ENCODE measurements around the gene RTBDN.

Gene RTBDN

DNA sequence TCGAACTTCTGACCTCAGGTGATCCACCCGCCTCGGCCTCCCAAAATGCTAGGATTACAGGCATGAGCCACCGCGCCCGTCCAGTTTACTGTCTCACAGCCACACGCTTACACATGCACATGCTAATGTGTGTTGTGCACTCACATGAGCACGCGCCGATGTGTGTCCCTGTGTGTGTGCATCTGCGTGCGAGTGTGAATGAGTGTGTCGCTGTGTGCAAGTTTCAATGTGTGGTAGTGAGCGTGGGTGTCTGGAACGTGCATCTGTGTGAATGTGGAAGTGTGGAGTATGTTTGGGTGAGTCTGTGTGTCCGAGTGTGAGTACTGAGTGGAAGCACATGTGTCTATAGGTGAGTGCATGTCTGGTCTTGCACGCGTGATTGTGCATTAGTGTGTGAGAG lies 8.1 kb upstream of the RTBDN start:
- no peak for TF ChIP-seq CTCF (IDR thresholded peaks at IDR 0.05; ENCODE audit: low read depth, low read length)
- H3K4me3 ChIP-seq (ENCODE audit: low read depth, low read length): no peak overlapping the region
- in situ Hi-C loops (cut with HindIII; ENCODE audit: low sequenced_read_pairs): no loop called here
- no peak for DNase-seq (ENCODE audit: low read depth, low spot score)

- H3K4me3 ChIP-seq (ENCODE audit: low read depth, low read length): peak overlapping the region; percentile 15
- TF ChIP-seq CTCF (IDR thresholded peaks at IDR 0.05; ENCODE audit: low read depth, low read length): no peak
- in situ Hi-C loops (cut with HindIII; ENCODE audit: low sequenced_read_pairs): no loop called here
- DNase-seq (ENCODE audit: low read depth, low spot score): no peak
These were observed 6.7 kb upstream of the RTBDN start for GRCh38 chr19:12841094-12841493.

GRCh38 chr19:12840091-12841079 lies 6.0 kb upstream of the RTBDN start:
- no peak for TF ChIP-seq CTCF (IDR thresholded peaks at IDR 0.05; ENCODE audit: low read depth, low read length)
- H3K4me3 ChIP-seq (ENCODE audit: low read depth, low read length): peak overlapping the region; percentile 15
- in situ Hi-C loops (cut with HindIII; ENCODE audit: low sequenced_read_pairs): no loop called here
- DNase-seq (ENCODE audit: low read depth, low spot score): peak; percentile 39

DNA sequence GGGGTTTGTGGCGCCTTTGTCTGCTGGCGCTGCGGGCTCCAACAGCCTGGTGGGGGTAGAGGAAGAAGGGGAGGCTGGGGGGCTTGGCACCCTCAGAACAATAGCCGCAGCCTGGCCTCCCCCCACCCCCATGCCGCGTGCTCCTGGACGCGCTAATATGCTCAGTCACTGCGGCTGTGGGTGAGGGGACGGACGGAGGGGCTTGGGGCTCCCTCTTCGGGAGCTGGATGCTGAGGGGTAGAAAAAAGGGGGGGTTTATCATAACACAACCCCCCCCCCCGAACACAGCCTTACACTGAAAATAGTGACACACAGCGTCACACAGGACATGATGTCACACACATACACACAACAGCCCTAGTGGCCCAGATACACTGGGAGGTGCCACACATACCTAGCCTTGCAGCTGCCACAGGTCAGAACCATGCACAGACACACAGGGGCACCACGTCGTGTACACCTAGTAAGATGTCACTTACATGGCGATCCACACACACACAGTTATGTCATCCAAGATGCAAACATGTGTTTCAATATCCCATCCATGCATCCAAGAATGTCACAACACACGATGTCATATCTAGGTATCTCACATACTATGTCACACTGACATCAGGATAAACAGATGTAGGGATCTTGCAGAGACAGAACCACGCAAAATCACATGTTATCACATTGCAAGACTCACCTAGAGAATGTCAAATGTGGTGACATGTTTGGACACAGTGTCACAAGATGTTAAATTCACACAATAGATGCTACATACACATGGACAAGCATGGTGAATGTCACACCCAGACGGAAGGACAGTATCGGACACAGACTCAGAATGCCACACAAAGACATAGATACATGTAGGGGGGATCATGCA lies 4.7 kb upstream of the RTBDN start:
- DNase-seq (ENCODE audit: low read depth, low spot score): no peak
- H3K4me3 ChIP-seq (ENCODE audit: low read depth, low read length): no peak overlapping the region
- no peak for TF ChIP-seq CTCF (IDR thresholded peaks at IDR 0.05; ENCODE audit: low read depth, low read length)
- in situ Hi-C loops (cut with HindIII; ENCODE audit: low sequenced_read_pairs): no loop called here

- peak within 1 kb of the TSS; percentile 12 for H3K4me3 ChIP-seq (ENCODE audit: low read depth, low read length)
- in situ Hi-C loops (cut with HindIII; ENCODE audit: low sequenced_read_pairs): no loop called here
- TF ChIP-seq CTCF (IDR thresholded peaks at IDR 0.05; ENCODE audit: low read depth, low read length): peak; percentile 35
- no peak for DNase-seq (ENCODE audit: low read depth, low spot score)
These were observed 4.0 kb upstream of the RTBDN start, which contains the start of gene MAST1 for GRCh38 chr19:12838182-12838885. TSS of gene MAST1 (plus strand) at chr19:12838515. CDS start at chr19:12838573, 58 bp downstream.

GRCh38 chr19:12837225-12837624 lies 2.8 kb upstream of the RTBDN start:
- no peak for TF ChIP-seq CTCF (IDR thresholded peaks at IDR 0.05; ENCODE audit: low read depth, low read length)
- in situ Hi-C loops (cut with HindIII; ENCODE audit: low sequenced_read_pairs): no loop called here
- H3K4me3 ChIP-seq (ENCODE audit: low read depth, low read length): no peak overlapping the region
- DNase-seq (ENCODE audit: low read depth, low spot score): no peak

Measured in astrocyte of the spinal cord (primary cell).